ENCODE results near the gene ACSM3. TPM values are rescaled to one million over a fixed set of nuclear protein-coding genes. Genes with fewer than 3 reads are reported as not detected.
A peak's percentile ranks its signal among the peaks of the same experiment; 100 is the strongest.

ACSM3 gene
- total RNA-seq, 5 donors from 2014 or later (not counting 1 experiment from before 2014, with no cell fraction given): 6.4 to 9.2 (median 8.9) TPM

DNA sequence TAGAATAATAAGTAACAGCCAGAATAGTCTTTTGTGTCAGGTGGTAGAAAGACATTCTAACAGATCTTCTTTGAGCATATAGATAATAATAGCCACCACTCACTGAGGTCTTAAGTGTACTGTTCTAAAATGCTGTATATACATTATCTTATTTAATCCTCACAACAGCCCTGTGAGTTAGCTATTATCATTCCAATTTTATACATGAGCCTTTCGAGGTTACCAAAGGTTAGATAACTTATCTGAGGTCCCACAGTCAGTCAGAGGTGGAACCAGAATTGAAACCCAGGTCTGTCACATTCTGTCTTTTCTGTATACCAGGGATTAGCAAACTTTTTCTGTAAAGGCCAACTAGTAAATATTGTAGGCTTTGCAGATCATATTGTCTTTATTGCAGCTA, 65.7 kb downstream of the ACSM3 start:
- Histone ChIP-seq H3K36me3 (ENCODE audit: control insufficient read depth in 2 of 2, extremely low read depth in 1 of 2, insufficient read depth in 1 of 2, low read length in 1 of 2) (no peaks in the 10 kb centered on the region), H3K27ac (ENCODE audit: low read length) (no peak overlapping the region), H3K27me3 (replicated peaks in 1 of 2; ENCODE audit: control insufficient read depth in 2 of 2, extremely low read depth in 1 of 2, insufficient read depth in 2 of 2, low read length in 1 of 2) (no peaks in the 10 kb centered on the region), H3K4me3 (ENCODE audit: control insufficient read depth in 1 of 2, extremely low read depth in 1 of 2, low read length in 1 of 2) (no peak overlapping the region), H3K4me1 (ENCODE audit: control insufficient read depth in 1 of 2, extremely low read depth in 1 of 2, insufficient read depth in 2 of 2, low read length in 2 of 2) (no peaks in the 10 kb centered on the region), H3K9me3 (no peaks in the 10 kb centered on the region)
- no peak for ATAC-seq (replicated peaks in 1 of 4)
- no peak overlapping the region for H3K4me3 Mint-ChIP-seq
- ChIA-PET POLR2A (no interaction called here), CTCF (no interaction called here)
- no peak for DNase-seq
- H3K4me1 Mint-ChIP-seq: no peaks in the 10 kb centered on the region
- H3K27ac Mint-ChIP-seq: no peak overlapping the region
- H3K27me3 Mint-ChIP-seq: no peaks in the 10 kb centered on the region
- 100% methylated on average over 1 of the region's 1 CpG for WGBS (ENCODE audit: insufficient coverage)
- no peaks in the 10 kb centered on the region for H3K36me3 Mint-ChIP-seq
- peaks cover 0 to 2% (median 2%) of the 10 kb centered on the region in 3 donors for H3K9me3 Mint-ChIP-seq

GRCh38 chr16:20830372-20830771, 66.6 kb downstream of the ACSM3 start:
- Mint-ChIP-seq H3K9me3 (peaks cover 2 to 10% (median 4%) of the 10 kb centered on the region in 3 donors), H3K27me3 (no peaks in the 10 kb centered on the region), H3K36me3 (peaks cover 5% of the 10 kb centered on the region), H3K4me1 (no peaks in the 10 kb centered on the region), H3K27ac (no peak overlapping the region), H3K4me3 (no peak overlapping the region)
- Histone ChIP-seq H3K36me3 (ENCODE audit: control insufficient read depth in 2 of 2, extremely low read depth in 1 of 2, insufficient read depth in 1 of 2, low read length in 1 of 2) (no peaks in the 10 kb centered on the region), H3K4me1 (ENCODE audit: control insufficient read depth in 1 of 2, extremely low read depth in 1 of 2, insufficient read depth in 2 of 2, low read length in 2 of 2) (no peaks in the 10 kb centered on the region), H3K27me3 (replicated peaks in 1 of 2; ENCODE audit: control insufficient read depth in 2 of 2, extremely low read depth in 1 of 2, insufficient read depth in 2 of 2, low read length in 1 of 2) (no peaks in the 10 kb centered on the region), H3K4me3 (ENCODE audit: control insufficient read depth in 1 of 2, extremely low read depth in 1 of 2, low read length in 1 of 2) (no peak overlapping the region), H3K27ac (ENCODE audit: low read length) (no peak overlapping the region), H3K9me3 (no peaks in the 10 kb centered on the region)
- no CpG with 5 or more reads among the region's 1 CpG for WGBS (ENCODE audit: insufficient coverage)
- no peak for DNase-seq
- no peak for ATAC-seq (replicated peaks in 1 of 4)
- CTCF ChIA-PET: no interaction called here
- POLR2A ChIA-PET: no interaction called here

- no peaks in the 10 kb centered on the region for H3K27me3 ChIP-seq (replicated peaks in 1 of 2; ENCODE audit: control insufficient read depth in 2 of 2, extremely low read depth in 1 of 2, insufficient read depth in 2 of 2, low read length in 1 of 2)
- CTCF ChIA-PET: no interaction called here
- DNase-seq (no peak), ATAC-seq (replicated peaks in 1 of 4) (no peak)
- Mint-ChIP-seq H3K27me3 (no peaks in the 10 kb centered on the region), H3K36me3 (peaks cover 22% of the 10 kb centered on the region), H3K4me1 (no peaks in the 10 kb centered on the region), H3K9me3 (peaks cover 9 to 28% (median 16%) of the 10 kb centered on the region in 3 donors), H3K27ac (no peak overlapping the region), H3K4me3 (no peak overlapping the region)
- POLR2A ChIA-PET: no interaction called here
- no peaks in the 10 kb centered on the region for H3K4me1 ChIP-seq (ENCODE audit: control insufficient read depth in 1 of 2, extremely low read depth in 1 of 2, insufficient read depth in 2 of 2, low read length in 2 of 2)
- no peak overlapping the region for H3K4me3 ChIP-seq (ENCODE audit: control insufficient read depth in 1 of 2, extremely low read depth in 1 of 2, low read length in 1 of 2)
- no peaks in the 10 kb centered on the region for H3K36me3 ChIP-seq (ENCODE audit: control insufficient read depth in 2 of 2, extremely low read depth in 1 of 2, insufficient read depth in 1 of 2, low read length in 1 of 2)
- H3K9me3 ChIP-seq: no peaks in the 10 kb centered on the region
- WGBS (ENCODE audit: insufficient coverage): no CpG with 5 or more reads among the region's 2 CpGs
- no peak overlapping the region for H3K27ac ChIP-seq (ENCODE audit: low read length)
These were observed 69.3 kb downstream of the ACSM3 start for GRCh38 chr16:20833086-20833485.

DNA sequence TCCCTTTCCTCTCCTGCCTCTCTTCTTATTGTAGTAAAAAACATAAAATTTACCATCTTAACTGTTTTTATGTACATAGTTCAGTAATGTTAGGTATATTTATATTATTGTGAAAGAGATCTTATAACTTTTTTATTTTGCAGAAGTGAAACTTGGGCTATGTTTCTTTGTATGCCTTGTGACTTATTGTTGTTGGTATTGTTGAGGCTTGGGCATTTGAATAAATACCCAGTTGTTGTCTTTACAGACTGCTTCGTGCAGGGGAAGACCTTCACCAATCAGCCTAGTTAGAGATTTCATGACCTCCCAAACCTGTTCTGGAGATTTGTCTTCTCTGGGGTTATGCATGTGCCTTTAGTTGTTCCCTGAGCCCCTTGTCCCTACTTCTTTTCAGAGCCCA, 74.4 kb downstream of the ACSM3 start:
- Mint-ChIP-seq H3K27ac (no peak overlapping the region), H3K36me3 (peaks cover 22% of the 10 kb centered on the region), H3K27me3 (no peaks in the 10 kb centered on the region), H3K9me3 (peaks cover 9 to 28% (median 16%) of the 10 kb centered on the region in 3 donors), H3K4me1 (peaks cover 0 to under 1% (median 0%) of the 10 kb centered on the region in 3 donors), H3K4me3 (no peak overlapping the region)
- DNase-seq (no peak), ATAC-seq (replicated peaks in 1 of 4) (no peak)
- Histone ChIP-seq H3K36me3 (ENCODE audit: control insufficient read depth in 2 of 2, extremely low read depth in 1 of 2, insufficient read depth in 1 of 2, low read length in 1 of 2) (no peaks in the 10 kb centered on the region), H3K9me3 (no peaks in the 10 kb centered on the region), H3K27ac (ENCODE audit: low read length) (no peak overlapping the region), H3K4me1 (ENCODE audit: control insufficient read depth in 1 of 2, extremely low read depth in 1 of 2, insufficient read depth in 2 of 2, low read length in 2 of 2) (peaks cover 0 to 6% of the 10 kb centered on the region in 2 experiments), H3K4me3 (ENCODE audit: control insufficient read depth in 1 of 2, extremely low read depth in 1 of 2, low read length in 1 of 2) (no peak overlapping the region), H3K27me3 (replicated peaks in 1 of 2; ENCODE audit: control insufficient read depth in 2 of 2, extremely low read depth in 1 of 2, insufficient read depth in 2 of 2, low read length in 1 of 2) (no peaks in the 10 kb centered on the region)
- POLR2A ChIA-PET: no interaction called here
- CTCF ChIA-PET: no interaction called here
- 100% methylated on average over 1 of the region's 1 CpG for WGBS (ENCODE audit: insufficient coverage)

DNA sequence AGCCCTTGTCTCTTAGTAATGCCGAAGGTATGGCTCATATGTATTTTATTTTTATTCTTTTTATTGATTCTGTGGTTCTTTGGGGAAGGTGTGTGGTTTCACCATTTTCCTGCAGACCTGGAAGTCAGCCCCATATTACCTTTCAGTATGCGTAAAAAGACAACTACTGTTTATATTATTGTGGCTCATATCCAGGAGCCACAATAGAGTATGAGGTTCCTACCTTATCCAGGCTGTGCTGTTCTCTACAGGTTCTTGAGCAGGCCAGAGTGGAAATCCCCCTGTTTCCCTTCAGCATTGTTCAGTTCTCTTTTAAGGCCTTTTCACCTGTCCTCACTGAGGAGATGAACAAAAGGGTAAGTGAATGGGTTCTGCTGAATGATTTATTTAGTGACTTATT, 75.7 kb downstream of the ACSM3 start:
- no peak for DNase-seq

GRCh38 chr16:20844054-20844453, 80.2 kb downstream of the ACSM3 start:
- ChIA-PET POLR2A (no interaction called here), CTCF (no interaction called here)
- peaks cover 15 to 18% of the 10 kb centered on the region in 2 experiments for H3K4me1 ChIP-seq (ENCODE audit: control insufficient read depth in 1 of 2, extremely low read depth in 1 of 2, insufficient read depth in 2 of 2, low read length in 2 of 2)
- no peaks in the 10 kb centered on the region for H3K9me3 ChIP-seq
- 14% methylated on average over 1 of the region's 2 CpGs for WGBS (ENCODE audit: insufficient coverage)
- H3K4me1 Mint-ChIP-seq: peaks cover 22 to 24% (median 22%) of the 10 kb centered on the region in 3 donors
- no peaks in the 10 kb centered on the region for H3K27me3 ChIP-seq (replicated peaks in 1 of 2; ENCODE audit: control insufficient read depth in 2 of 2, extremely low read depth in 1 of 2, insufficient read depth in 2 of 2, low read length in 1 of 2)
- peak overlapping the region; percentile 56 for H3K27ac ChIP-seq (ENCODE audit: low read length)
- ATAC-seq (replicated peaks in 1 of 4) (peak; percentile 43 to 77 (median 70)), DNase-seq (peak in 1 of 35 experiments; percentile 35)
- H3K27ac Mint-ChIP-seq: peak overlapping the region; percentile 85 to 89
- H3K36me3 ChIP-seq (ENCODE audit: control insufficient read depth in 2 of 2, extremely low read depth in 1 of 2, insufficient read depth in 1 of 2, low read length in 1 of 2): no peaks in the 10 kb centered on the region
- no peaks in the 10 kb centered on the region for H3K9me3 Mint-ChIP-seq
- H3K27me3 Mint-ChIP-seq: no peaks in the 10 kb centered on the region
- H3K36me3 Mint-ChIP-seq: no peaks in the 10 kb centered on the region
- H3K4me3 ChIP-seq (ENCODE audit: control insufficient read depth in 1 of 2, extremely low read depth in 1 of 2, low read length in 1 of 2): no peak overlapping the region
- peak overlapping the region in 1 of 3 donors; percentile 69 for H3K4me3 Mint-ChIP-seq

More for the DNA sequence above, 75.7 kb downstream of the ACSM3 start:
- H3K9me3 ChIP-seq: no peaks in the 10 kb centered on the region
- H3K27me3 Mint-ChIP-seq: no peaks in the 10 kb centered on the region
- H3K27ac Mint-ChIP-seq: no peak overlapping the region
- no peak overlapping the region for H3K4me3 ChIP-seq (ENCODE audit: control insufficient read depth in 1 of 2, extremely low read depth in 1 of 2, low read length in 1 of 2)
- H3K4me1 ChIP-seq (ENCODE audit: control insufficient read depth in 1 of 2, extremely low read depth in 1 of 2, insufficient read depth in 2 of 2, low read length in 2 of 2): peaks cover 7 to 18% of the 10 kb centered on the region in 2 experiments
- peaks cover 11 to 13% (median 11%) of the 10 kb centered on the region in 3 donors for H3K4me1 Mint-ChIP-seq
- no peak for ATAC-seq (replicated peaks in 1 of 4)
- H3K4me3 Mint-ChIP-seq: no peak overlapping the region
- H3K27me3 ChIP-seq (replicated peaks in 1 of 2; ENCODE audit: control insufficient read depth in 2 of 2, extremely low read depth in 1 of 2, insufficient read depth in 2 of 2, low read length in 1 of 2): no peaks in the 10 kb centered on the region
- no peaks in the 10 kb centered on the region for H3K36me3 ChIP-seq (ENCODE audit: control insufficient read depth in 2 of 2, extremely low read depth in 1 of 2, insufficient read depth in 1 of 2, low read length in 1 of 2)
- H3K9me3 Mint-ChIP-seq: peaks cover 7 to 26% (median 16%) of the 10 kb centered on the region in 3 donors
- ChIA-PET CTCF (no interaction called here), POLR2A (no interaction called here)
- peaks cover 22% of the 10 kb centered on the region for H3K36me3 Mint-ChIP-seq
- WGBS (ENCODE audit: insufficient coverage): no CpG with 5 or more reads among the region's 2 CpGs
- H3K27ac ChIP-seq (ENCODE audit: low read length): no peak overlapping the region

DNA sequence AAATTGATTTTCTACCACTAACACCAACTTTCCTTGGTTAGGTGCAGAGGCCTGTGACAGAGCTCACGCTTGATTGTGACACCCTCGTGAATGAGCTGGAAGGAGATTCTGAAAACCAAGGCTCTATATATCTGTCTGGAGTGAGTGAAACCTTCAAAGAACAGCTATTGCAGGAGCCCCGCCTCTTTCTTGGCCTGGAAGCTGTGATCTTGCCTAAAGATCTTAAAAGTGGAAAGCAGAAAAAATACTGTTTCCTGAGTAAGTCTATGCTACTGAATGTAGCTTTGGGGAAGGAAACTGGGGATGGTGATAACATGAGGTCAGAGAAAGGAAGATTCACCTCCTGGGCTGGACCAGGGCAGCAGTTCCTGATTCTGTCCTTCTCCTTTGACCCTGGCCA, 80.8 kb downstream of the ACSM3 start:
- DNase-seq: peak in 21 of 35 experiments; percentile 5 to 38 (median 13)
- H3K9me3 ChIP-seq: no peaks in the 10 kb centered on the region
- POLR2A ChIA-PET: no interaction called here

More for the DNA sequence above, 80.8 kb downstream of the ACSM3 start:
- Mint-ChIP-seq H3K4me3 (peak overlapping the region in 2 of 3 donors; percentile 5 to 69), H3K9me3 (no peaks in the 10 kb centered on the region), H3K27me3 (no peaks in the 10 kb centered on the region), H3K27ac (peak overlapping the region; percentile 85 to 89), H3K4me1 (peaks cover 22 to 24% (median 22%) of the 10 kb centered on the region in 3 donors), H3K36me3 (no peaks in the 10 kb centered on the region)
- WGBS (ENCODE audit: insufficient coverage): 20% methylated on average over 2 of the region's 3 CpGs
- Histone ChIP-seq H3K27ac (ENCODE audit: low read length) (peak overlapping the region; percentile 56), H3K36me3 (ENCODE audit: control insufficient read depth in 2 of 2, extremely low read depth in 1 of 2, insufficient read depth in 1 of 2, low read length in 1 of 2) (no peaks in the 10 kb centered on the region), H3K4me3 (ENCODE audit: control insufficient read depth in 1 of 2, extremely low read depth in 1 of 2, low read length in 1 of 2) (no peak overlapping the region), H3K27me3 (replicated peaks in 1 of 2; ENCODE audit: control insufficient read depth in 2 of 2, extremely low read depth in 1 of 2, insufficient read depth in 2 of 2, low read length in 1 of 2) (no peaks in the 10 kb centered on the region), H3K4me1 (ENCODE audit: control insufficient read depth in 1 of 2, extremely low read depth in 1 of 2, insufficient read depth in 2 of 2, low read length in 2 of 2) (peaks cover 14 to 15% of the 10 kb centered on the region in 2 experiments)
- ATAC-seq (replicated peaks in 1 of 4): peak; percentile 61 to 89 (median 73)
- CTCF ChIA-PET: interaction anchor here in 1 of 2 donors (0.6 to 0.7 kb wide), 2 partner anchors 248 to 378 kb away, joined by 3 to 6 read pairs; no protein-coding TSS in a partner anchor

Data from T-cell (primary cell).